Retinal pigment epithelial cell (primary cell): ENCODE results near the gene KLF18.
"Not testable (repeated sequence)": the region's sequence is repeated elsewhere in the genome, so short reads cannot be mapped to it uniquely, and the experiment has no call there.

Experiments used
- DNase-seq: peaks from one replicate; pipeline ENCODE4 v3.0.0-alpha.2; 2010; ENCODE audit warnings: low read depth
- H3K4me3 ChIP-seq: 2 replicates; pipeline ENCODE4 v1.5.1; 2011; ENCODE audit warnings: mild to moderate bottlenecking, low read length, control low read depth, moderate library complexity
- CTCF ChIP-seq: conservative IDR thresholded peaks from 2 replicates; pipeline ENCODE4 v1.5.1; 2011; ENCODE audit warnings: low read depth, low read length, control low read depth, inconsistent platforms

The KLF18 gene

GRCh38 chr1:44154049-44154448 lies 12.6 kb upstream of the KLF18 start:
- H3K4me3 ChIP-seq = no peak overlapping the region
- no peak for TF ChIP-seq CTCF
- peak; percentile 58 for DNase-seq

- no peak overlapping the region for H3K4me3 ChIP-seq
- no peak for TF ChIP-seq CTCF
- DNase-seq = no peak
Observed at GRCh38 chr1:44152692-44153091, 11.3 kb upstream of the KLF18 start.

GRCh38 chr1:44151808-44152207 lies 10.4 kb upstream of the KLF18 start:
- no peak for DNase-seq
- no peak overlapping the region for H3K4me3 ChIP-seq
- TF ChIP-seq CTCF = no peak

GRCh38 chr1:44151332-44151731 lies 9.9 kb upstream of the KLF18 start:
- no peak overlapping the region for H3K4me3 ChIP-seq
- no peak for DNase-seq
- TF ChIP-seq CTCF = no peak

GRCh38 chr1:44147582-44147981 lies 6.2 kb upstream of the KLF18 start:
- no peak for DNase-seq
- no peak for TF ChIP-seq CTCF
- no peak overlapping the region for H3K4me3 ChIP-seq

- H3K4me3 ChIP-seq = no peak overlapping the region
- no peak for DNase-seq
- TF ChIP-seq CTCF = no peak
Observed at GRCh38 chr1:44146536-44147361, 5.3 kb upstream of the KLF18 start.

GRCh38 chr1:44144962-44145756 lies 3.7 kb upstream of the KLF18 start:
- no peak for DNase-seq
- H3K4me3 ChIP-seq = no peak overlapping the region
- no peak for TF ChIP-seq CTCF

- H3K4me3 ChIP-seq = not testable (repeated sequence)
Observed at GRCh38 chr1:44139565-44139964, 1.9 kb downstream of the KLF18 start.

More at GRCh38 chr1:44139565-44139964, 1.9 kb downstream of the KLF18 start:
- DNase-seq = not testable (repeated sequence)
